COLO829 (cell line): Measurements from ENCODE around the gene FBXO21.
"Not testable (repeated sequence)": the region's sequence is repeated elsewhere in the genome, so short reads cannot be mapped to it uniquely, and the experiment has no call there.

ENCODE experiments used
- DNase-seq: peaks from one replicate; pipeline ENCODE4 v3.0.0; 2012; ENCODE audit warnings: low spot score

FBXO21 gene

GRCh38 chr12:117134721-117135120 is 55.5 kb downstream of the FBXO21 start:
- no peak for DNase-seq

GRCh38 chr12:117134059-117134458 is 56.2 kb downstream of the FBXO21 start:
- DNase-seq = no peak

GRCh38 chr12:117130801-117131200 is 59.5 kb downstream of the FBXO21 start:
- DNase-seq = no peak

GRCh38 chr12:117129391-117129790 is 60.9 kb downstream of the FBXO21 start:
- no peak for DNase-seq

GRCh38 chr12:117127933-117128823 is 62.1 kb downstream of the FBXO21 start:
- no peak for DNase-seq

- DNase-seq = no peak
These were observed 63.9 kb downstream of the FBXO21 start for GRCh38 chr12:117126335-117126734.

GRCh38 chr12:117125767-117126166 is 64.5 kb downstream of the FBXO21 start:
- no peak for DNase-seq

- no peak for DNase-seq
These were observed 65.0 kb downstream of the FBXO21 start for GRCh38 chr12:117125272-117125613.

- DNase-seq = no peak
These were observed 65.6 kb downstream of the FBXO21 start for GRCh38 chr12:117124421-117125271.

GRCh38 chr12:117121441-117121840 is 68.8 kb downstream of the FBXO21 start:
- DNase-seq = no peak

- DNase-seq = no peak
These were observed 69.5 kb downstream of the FBXO21 start for GRCh38 chr12:117120787-117121186.

GRCh38 chr12:117119592-117120198 is 70.6 kb downstream of the FBXO21 start:
- DNase-seq = peak; percentile 45

GRCh38 chr12:117118838-117119591 is 71.3 kb downstream of the FBXO21 start:
- no peak for DNase-seq

- DNase-seq = no peak
These were observed 75.5 kb downstream of the FBXO21 start for GRCh38 chr12:117114784-117115183.

GRCh38 chr12:117113231-117113630 is 77.0 kb downstream of the FBXO21 start:
- no peak for DNase-seq

- DNase-seq = no peak
These were observed 78.3 kb downstream of the FBXO21 start for GRCh38 chr12:117111821-117112595.

GRCh38 chr12:117111386-117111785 is 78.9 kb downstream of the FBXO21 start:
- DNase-seq = no peak

- no peak for DNase-seq
These were observed 80.2 kb downstream of the FBXO21 start for GRCh38 chr12:117109943-117110635.

- no peak for DNase-seq
These were observed 84.4 kb downstream of the FBXO21 start for GRCh38 chr12:117105902-117106301.

- not testable (repeated sequence) for DNase-seq
These were observed 86.3 kb downstream of the FBXO21 start for GRCh38 chr12:117104003-117104402.

GRCh38 chr12:117102800-117103181 is 87.5 kb downstream of the FBXO21 start:
- DNase-seq = no peak
